Vagina (tissue), 2 donors: ENCODE data around the gene FLRT1.

Experiments
- POLR2A ChIP-seq, 2 donors: fragments of 450-650 bp; IDR thresholded peaks; one replicate each; pipeline ENCODE4 v1.6.1; 2017; ENCODE audit warnings: antibody characterized with exemption in 2 of 2, mild to moderate bottlenecking in 2 of 2, moderate library complexity in 2 of 2
- POLR2AphosphoS5 ChIP-seq, 2 donors: sonication (generic); formaldehyde crosslinking; IDR thresholded peaks; one replicate each; pipeline ENCODE4 v1.9.0; 2017; ENCODE audit warnings: antibody characterized with exemption in 2 of 2, mild to moderate bottlenecking in 2 of 2, low read depth in 1 of 2; ENCODE audit not compliant: insufficient read depth in 1 of 2
- TF ChIP-seq, protein P1 (sequence below), 3 experiments: fragments of 450-650 bp in 2 of 3; fragments of 200-600 bp in 1 of 3; sonication (generic) in 1 of 3; IDR thresholded peaks; one replicate each; pipeline ENCODE4 v1.5.1; 2017 to 2019; ENCODE audit warnings: antibody characterized with exemption in 3 of 3, mild to moderate bottlenecking in 2 of 3, moderate library complexity in 2 of 3

DNA sequence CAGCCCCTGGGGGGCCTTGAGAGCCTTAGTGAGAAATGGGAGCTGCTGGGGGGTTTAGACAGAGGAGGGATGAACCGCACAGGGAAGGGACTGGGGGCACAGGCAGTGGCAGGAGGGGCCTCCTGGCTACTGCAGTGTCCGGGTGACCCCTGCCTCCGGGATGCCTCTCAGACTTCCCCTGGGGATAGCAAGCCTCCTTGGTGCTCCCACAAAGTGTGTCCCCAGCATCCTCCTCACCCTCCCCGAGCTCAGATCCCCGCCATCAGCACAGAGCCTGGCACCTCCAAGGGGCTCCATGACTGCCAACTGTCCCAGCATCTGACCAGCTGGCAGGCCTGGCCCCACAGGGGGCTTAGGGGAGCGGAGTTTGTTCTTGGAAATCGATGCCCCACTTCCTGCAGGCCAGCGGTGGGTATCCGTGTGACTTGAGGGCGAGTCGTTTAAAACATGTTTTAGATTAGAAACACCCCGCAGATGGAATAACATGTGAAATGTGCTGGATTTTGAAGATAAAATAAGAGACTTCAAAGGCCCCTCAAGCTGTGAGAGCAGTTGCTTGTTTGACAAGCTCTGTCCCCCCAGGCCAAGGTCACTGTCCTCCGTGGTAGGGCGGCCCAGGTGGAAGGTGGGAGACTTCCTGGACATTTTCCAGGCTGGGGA is 13.5 kb upstream of the FLRT1 start:
- TF ChIP-seq, protein P1, sequence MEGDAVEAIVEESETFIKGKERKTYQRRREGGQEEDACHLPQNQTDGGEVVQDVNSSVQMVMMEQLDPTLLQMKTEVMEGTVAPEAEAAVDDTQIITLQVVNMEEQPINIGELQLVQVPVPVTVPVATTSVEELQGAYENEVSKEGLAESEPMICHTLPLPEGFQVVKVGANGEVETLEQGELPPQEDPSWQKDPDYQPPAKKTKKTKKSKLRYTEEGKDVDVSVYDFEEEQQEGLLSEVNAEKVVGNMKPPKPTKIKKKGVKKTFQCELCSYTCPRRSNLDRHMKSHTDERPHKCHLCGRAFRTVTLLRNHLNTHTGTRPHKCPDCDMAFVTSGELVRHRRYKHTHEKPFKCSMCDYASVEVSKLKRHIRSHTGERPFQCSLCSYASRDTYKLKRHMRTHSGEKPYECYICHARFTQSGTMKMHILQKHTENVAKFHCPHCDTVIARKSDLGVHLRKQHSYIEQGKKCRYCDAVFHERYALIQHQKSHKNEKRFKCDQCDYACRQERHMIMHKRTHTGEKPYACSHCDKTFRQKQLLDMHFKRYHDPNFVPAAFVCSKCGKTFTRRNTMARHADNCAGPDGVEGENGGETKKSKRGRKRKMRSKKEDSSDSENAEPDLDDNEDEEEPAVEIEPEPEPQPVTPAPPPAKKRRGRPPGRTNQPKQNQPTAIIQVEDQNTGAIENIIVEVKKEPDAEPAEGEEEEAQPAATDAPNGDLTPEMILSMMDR (IDR thresholded peaks at IDR 0.05) = no peak
- no peak for TF ChIP-seq POLR2A (IDR thresholded peaks at IDR 0.05)
- TF ChIP-seq POLR2AphosphoS5 (IDR thresholded peaks at IDR 0.05; ENCODE audit: insufficient read depth in 1 of 2, low read depth in 1 of 2) = no peak
